ENCODE measurements around the gene TRUB2.

TRUB2 gene

GRCh38 chr9:128365525-128365924 is 43.3 kb upstream of the TRUB2 start:
- TF ChIP-seq, protein P1, sequence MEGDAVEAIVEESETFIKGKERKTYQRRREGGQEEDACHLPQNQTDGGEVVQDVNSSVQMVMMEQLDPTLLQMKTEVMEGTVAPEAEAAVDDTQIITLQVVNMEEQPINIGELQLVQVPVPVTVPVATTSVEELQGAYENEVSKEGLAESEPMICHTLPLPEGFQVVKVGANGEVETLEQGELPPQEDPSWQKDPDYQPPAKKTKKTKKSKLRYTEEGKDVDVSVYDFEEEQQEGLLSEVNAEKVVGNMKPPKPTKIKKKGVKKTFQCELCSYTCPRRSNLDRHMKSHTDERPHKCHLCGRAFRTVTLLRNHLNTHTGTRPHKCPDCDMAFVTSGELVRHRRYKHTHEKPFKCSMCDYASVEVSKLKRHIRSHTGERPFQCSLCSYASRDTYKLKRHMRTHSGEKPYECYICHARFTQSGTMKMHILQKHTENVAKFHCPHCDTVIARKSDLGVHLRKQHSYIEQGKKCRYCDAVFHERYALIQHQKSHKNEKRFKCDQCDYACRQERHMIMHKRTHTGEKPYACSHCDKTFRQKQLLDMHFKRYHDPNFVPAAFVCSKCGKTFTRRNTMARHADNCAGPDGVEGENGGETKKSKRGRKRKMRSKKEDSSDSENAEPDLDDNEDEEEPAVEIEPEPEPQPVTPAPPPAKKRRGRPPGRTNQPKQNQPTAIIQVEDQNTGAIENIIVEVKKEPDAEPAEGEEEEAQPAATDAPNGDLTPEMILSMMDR (IDR thresholded peaks at IDR 0.05; ENCODE audit: insufficient read depth, low read length, missing control alignments), result no peak
- H3K4me3 ChIP-seq (ENCODE audit: low read depth, low read length), result no peak overlapping the region
- ChIA-PET CTCF (interaction anchor here (1.2 to 6.6 kb wide), 6 partner anchors 18 to 188 kb away, joined by 3 to 80 read pairs (median 28); partner anchors contain the start of gene CERCAM), POLR2A (interaction anchor here (0.8 to 1.5 kb wide), 2 partner anchors 22 to 187 kb away, joined by 3 to 6 read pairs; partner anchors contain the start of gene SPTAN1)
- DNase-seq (ENCODE audit: low read depth, low spot score), result no peak

DNA sequence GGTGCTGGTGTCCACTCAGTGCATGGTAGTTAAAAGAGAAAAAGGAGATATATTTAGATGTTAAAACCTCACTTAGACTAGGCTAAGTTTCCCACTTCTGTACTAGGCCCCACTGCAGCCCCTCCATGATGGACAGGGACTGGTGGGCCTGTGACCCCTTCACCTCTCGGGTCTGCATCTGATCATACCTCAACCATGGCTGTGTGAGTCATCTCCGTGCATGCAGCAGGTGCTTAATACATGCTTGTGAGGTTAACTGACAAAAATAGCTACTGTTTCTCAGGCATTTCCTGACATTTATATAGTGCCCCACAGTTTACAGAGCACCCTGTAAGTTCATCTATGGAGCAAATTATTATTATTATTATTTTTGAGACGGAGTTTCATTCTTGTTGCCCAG is 40.5 kb upstream of the TRUB2 start:
- ChIA-PET POLR2A (interaction anchor here (0.7 to 3.3 kb wide), 3 partner anchors 8 to 167 kb away, joined by 3 to 23 read pairs (median 15); partner anchors contain the start of genes CERCAM and URM1), CTCF (interaction anchor here (0.7 to 6.6 kb wide), 47 partner anchors 8 to 339 kb away, joined by 3 to 80 read pairs (median 5); partner anchors contain the start of genes CERCAM, PKN3 and URM1)
- no peak for DNase-seq (ENCODE audit: low read depth, low spot score)
- no peak overlapping the region for H3K4me3 ChIP-seq (ENCODE audit: low read depth, low read length)
- TF ChIP-seq, protein P1 (IDR thresholded peaks at IDR 0.05; ENCODE audit: insufficient read depth, low read length, missing control alignments), result no peak

GRCh38 chr9:128361986-128362646 is 39.9 kb upstream of the TRUB2 start:
- ChIA-PET CTCF (interaction anchor here (0.7 to 6.6 kb wide), 52 partner anchors 8 to 340 kb away, joined by 3 to 80 read pairs (median 4); partner anchors contain the start of genes CERCAM, PKN3 and URM1), POLR2A (interaction anchor here (0.7 to 3.3 kb wide), 5 partner anchors 9 to 168 kb away, joined by 3 to 23 read pairs (median 5); partner anchors contain the start of genes CERCAM, GOLGA2, SWI5 and URM1)
- peak; percentile 36 for DNase-seq (ENCODE audit: low read depth, low spot score)
- H3K4me3 ChIP-seq (ENCODE audit: low read depth, low read length), result peak overlapping the region; percentile 58
- TF ChIP-seq, protein P1 (IDR thresholded peaks at IDR 0.05; ENCODE audit: insufficient read depth, low read length, missing control alignments), result peak; percentile 90

DNA sequence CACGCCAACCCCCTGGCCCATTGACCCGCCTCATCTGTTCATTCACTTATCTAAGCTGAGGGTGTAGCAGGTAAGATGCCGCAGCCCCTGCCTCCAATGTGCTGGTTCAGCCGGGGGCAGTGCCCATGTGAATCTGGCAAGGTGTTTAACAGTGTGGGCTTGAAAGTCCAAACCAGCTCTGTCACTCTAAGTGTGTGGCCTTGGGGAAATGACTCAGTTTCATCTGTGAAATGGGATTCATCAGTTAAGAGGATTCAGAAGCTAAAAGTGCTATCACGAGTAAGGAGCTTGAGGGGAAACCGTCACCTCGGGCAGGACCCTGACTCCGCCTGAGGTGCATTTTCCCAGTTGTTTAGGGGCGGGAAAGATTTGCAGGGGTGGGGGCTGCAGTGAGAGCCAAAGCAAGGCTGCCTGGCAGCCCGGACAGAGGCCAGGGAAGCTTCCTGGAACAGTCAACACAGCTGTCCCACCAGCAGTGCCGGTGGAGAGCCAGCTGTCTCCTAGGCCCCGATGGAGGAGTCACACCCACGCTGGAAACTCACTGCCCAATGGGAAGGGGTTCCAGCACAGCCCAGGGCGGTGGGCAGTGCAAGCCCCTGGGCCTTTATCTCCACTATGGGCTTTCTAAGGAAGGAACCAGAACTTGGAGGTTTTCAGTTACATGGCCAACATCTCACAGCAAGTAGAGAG is 39.2 kb upstream of the TRUB2 start:
- POLR2A ChIA-PET, result interaction anchor here (0.8 to 3.3 kb wide), 4 partner anchors 10 to 86 kb away, joined by 3 to 23 read pairs (median 10); partner anchors contain the start of genes CERCAM, GOLGA2, SWI5 and URM1
- H3K4me3 ChIP-seq (ENCODE audit: low read depth, low read length), result peak overlapping the region; percentile 58
- TF ChIP-seq, protein P1 (IDR thresholded peaks at IDR 0.05; ENCODE audit: insufficient read depth, low read length, missing control alignments), result no peak
- DNase-seq (ENCODE audit: low read depth, low spot score), result no peak
- CTCF ChIA-PET, result interaction anchor here (0.8 to 6.6 kb wide), 32 partner anchors 10 to 341 kb away, joined by 3 to 80 read pairs (median 6); partner anchors contain the start of genes CERCAM, PKN3 and URM1

GRCh38 chr9:128360826-128361225 is 38.6 kb upstream of the TRUB2 start:
- TF ChIP-seq, protein P1 (IDR thresholded peaks at IDR 0.05; ENCODE audit: insufficient read depth, low read length, missing control alignments), result no peak
- H3K4me3 ChIP-seq (ENCODE audit: low read depth, low read length), result no peak overlapping the region
- CTCF ChIA-PET, result interaction anchor here (0.7 to 6.6 kb wide), 15 partner anchors 10 to 274 kb away, joined by 3 to 80 read pairs (median 28); partner anchors contain the start of genes CERCAM and URM1
- DNase-seq (ENCODE audit: low read depth, low spot score), result no peak
- POLR2A ChIA-PET, result interaction anchor here (3.3 kb wide), 1 partner anchor 10 kb away, joined by 23 read pairs; the partner anchor contains the start of gene URM1
